ENCODE data around the gene ATP5IF1. TPM values are rescaled to one million over a fixed set of nuclear protein-coding genes. Genes with fewer than 3 reads are reported as not detected.

The ATP5IF1 gene
- total RNA-seq, 1 experiment from 2014 or later, result 169 TPM

DNA sequence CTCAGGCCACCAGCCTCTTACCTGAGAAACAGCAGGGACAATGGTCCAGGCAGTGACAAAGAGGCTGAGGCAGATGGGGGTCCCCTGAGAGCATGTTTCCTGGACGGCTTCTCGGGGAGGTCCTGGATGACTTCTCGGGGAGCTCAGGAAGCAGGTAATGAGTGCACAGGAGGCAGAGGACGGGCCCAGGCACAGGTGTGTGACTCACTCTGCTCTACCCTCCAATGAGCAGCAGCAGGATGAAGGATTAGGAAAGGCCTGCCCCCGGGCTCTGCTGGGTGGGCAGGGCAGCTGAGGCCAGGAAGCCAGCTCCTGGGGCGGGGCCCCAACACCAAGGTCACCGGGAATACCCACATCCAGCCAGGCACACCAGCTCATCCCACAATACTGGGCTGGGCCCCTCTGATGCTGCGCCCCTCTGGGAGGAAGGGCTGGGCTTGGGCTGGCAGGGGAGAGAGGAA lies 42.2 kb upstream of the ATP5IF1 start:
- 0 out of 2 replicates have a peak, but pooled peaks have one; percentile 8 for TF ChIP-seq FOSL1 (IDR thresholded peaks at IDR 0.05; ENCODE audit: low read depth)
- no peak for TF ChIP-seq POLR2A (IDR thresholded peaks at IDR 0.05; ENCODE audit: borderline replicate concordance, extremely low read depth, insufficient read depth, insufficient read length)
- peak; percentile 54 for TF ChIP-seq POLR2AphosphoS5 (IDR thresholded peaks at IDR 0.05; ENCODE audit: low read depth, low read length)
- no TSS peak for BruUV-seq (replicated peaks)
- ChIA-PET CTCF (interaction anchor here (2.0 kb wide), 1 partner anchor 102 kb away, joined by 5 read pairs; no protein-coding TSS in a partner anchor), POLR2A (interaction anchor here (1.3 kb wide), 1 partner anchor 102 kb away, joined by 5 read pairs; no protein-coding TSS in a partner anchor), RAD21 (ENCODE audit: low non-redundant PET in 1 of 2, low total read pairs in 2 of 2, uncharacterized antibody in 2 of 2, unreplicated experiment in 2 of 2) (no interaction called here)
- Histone ChIP-seq H3K4me2 (ENCODE audit: low read length) (peak overlapping the region; percentile 54), H3K79me2 (ENCODE audit: insufficient read depth, low read length) (no peaks in the 10 kb centered on the region), H3K36me3 (ENCODE audit: control insufficient read depth in 1 of 2, insufficient read depth in 2 of 2, low read length in 2 of 2) (peaks cover 3 to 7% of the 10 kb centered on the region in 2 experiments; a peak in 2 of 4 replicates), H2AFZ (ENCODE audit: low read depth, low read length, poor library complexity, severe bottlenecking) (no peak overlapping the region), H3K9me3 (ENCODE audit: control insufficient read depth in 1 of 2, insufficient read depth in 1 of 2, low read depth in 1 of 2, low read length in 2 of 2) (no peaks in the 10 kb centered on the region), H3K4me1 (ENCODE audit: control insufficient read depth in 1 of 2, insufficient read depth in 2 of 2, low read length in 2 of 2) (peaks cover 19 to 41% of the 10 kb centered on the region in 2 experiments), H3K27ac (ENCODE audit: low read depth, low read length) (no peak overlapping the region), H3K9me2 (ENCODE audit: insufficient read depth) (no peaks in the 10 kb centered on the region), H3K27me3 (ENCODE audit: insufficient read depth, low read length) (no peaks in the 10 kb centered on the region), H3K9ac (ENCODE audit: low read length) (no peak overlapping the region), H4K20me1 (ENCODE audit: insufficient read depth) (no peaks in the 10 kb centered on the region), H3K4me3 (replicated peaks in 1 of 2; ENCODE audit: low read depth in 1 of 2, low read length in 2 of 2) (no peak overlapping the region)
- intact Hi-C loops (cut with micrococcal nuclease), result no loop called here
- DNase-seq (ENCODE audit: low read depth, low spot score) (no peak), ATAC-seq (peak; percentile 82)

DNA sequence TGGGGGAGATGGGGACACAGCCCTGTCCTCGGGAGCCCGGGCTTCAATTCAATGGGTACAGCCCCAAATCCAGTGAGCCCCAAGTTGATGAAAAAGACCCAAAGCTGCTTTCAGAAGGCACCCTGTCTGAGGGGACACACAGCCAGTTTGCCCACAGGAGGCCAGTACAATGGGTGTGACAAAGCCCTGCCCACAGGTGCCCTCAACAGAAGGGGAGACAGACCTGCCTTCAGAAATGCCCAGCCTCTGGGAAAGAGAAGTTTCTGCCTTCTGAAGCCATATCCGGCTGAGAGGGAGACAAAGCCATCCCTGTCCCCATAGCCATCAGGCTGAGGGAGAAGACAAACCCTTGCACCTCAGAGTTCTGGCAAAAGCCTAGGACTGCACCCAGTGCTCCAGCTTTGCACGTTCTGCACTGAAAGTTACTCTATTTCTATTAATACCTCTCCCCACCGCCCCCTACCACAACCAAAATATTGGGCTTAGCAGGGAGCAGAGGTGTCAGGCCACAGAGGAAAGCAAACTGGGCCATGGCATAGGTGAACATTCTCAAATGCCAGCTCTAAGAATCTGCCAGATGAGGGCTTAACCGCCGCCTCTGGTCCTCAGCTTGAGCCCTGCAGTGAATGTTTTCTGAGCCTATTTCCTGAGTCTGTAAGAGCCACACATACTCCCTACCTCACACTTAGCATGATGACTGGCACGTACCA lies 41.4 kb upstream of the ATP5IF1 start:
- ChIA-PET CTCF (interaction anchor here (1.6 to 2.0 kb wide), 2 partner anchors 14 to 103 kb away, joined by 3 to 5 read pairs; no protein-coding TSS in a partner anchor), RAD21 (ENCODE audit: low non-redundant PET in 1 of 2, low total read pairs in 2 of 2, uncharacterized antibody in 2 of 2, unreplicated experiment in 2 of 2) (no interaction called here), POLR2A (interaction anchor here (1.3 kb wide), 1 partner anchor 103 kb away, joined by 5 read pairs; no protein-coding TSS in a partner anchor)
- no peak overlapping the region for H3K4me3 ChIP-seq (replicated peaks in 1 of 2; ENCODE audit: low read depth in 1 of 2, low read length in 2 of 2)
- H4K20me1 ChIP-seq (ENCODE audit: insufficient read depth), result no peaks in the 10 kb centered on the region
- no peaks in the 10 kb centered on the region for H3K79me2 ChIP-seq (ENCODE audit: insufficient read depth, low read length)
- intact Hi-C loops (cut with micrococcal nuclease), result no loop called here
- H3K27me3 ChIP-seq (ENCODE audit: insufficient read depth, low read length), result no peaks in the 10 kb centered on the region
- H3K4me1 ChIP-seq (ENCODE audit: control insufficient read depth in 1 of 2, insufficient read depth in 2 of 2, low read length in 2 of 2), result peaks cover 19 to 41% of the 10 kb centered on the region in 2 experiments
- no peaks in the 10 kb centered on the region for H3K9me2 ChIP-seq (ENCODE audit: insufficient read depth)
- no peaks in the 10 kb centered on the region for H3K9me3 ChIP-seq (ENCODE audit: control insufficient read depth in 1 of 2, insufficient read depth in 1 of 2, low read depth in 1 of 2, low read length in 2 of 2)
- no peak overlapping the region for H3K9ac ChIP-seq (ENCODE audit: low read length)
- BruUV-seq (replicated peaks), result no TSS peak
- peaks cover 9 to 15% of the 10 kb centered on the region in 2 experiments for H3K36me3 ChIP-seq (ENCODE audit: control insufficient read depth in 1 of 2, insufficient read depth in 2 of 2, low read length in 2 of 2)
- no peak overlapping the region for H2AFZ ChIP-seq (ENCODE audit: low read depth, low read length, poor library complexity, severe bottlenecking)
- DNase-seq (ENCODE audit: low read depth, low spot score), result no peak
- no peak overlapping the region for H3K27ac ChIP-seq (ENCODE audit: low read depth, low read length)
- no peak for ATAC-seq
- H3K4me2 ChIP-seq (ENCODE audit: low read length), result peak overlapping the region; percentile 54
- TF ChIP-seq ZNF274 (IDR thresholded peaks at IDR 0.05; ENCODE audit: low read depth, low read length) (no peak), SIN3A (IDR thresholded peaks at IDR 0.05; ENCODE audit: low read depth) (no peak), EZH2 (IDR thresholded peaks at IDR 0.05) (no peak), EZH2phosphoT487 (IDR thresholded peaks at IDR 0.05; ENCODE audit: borderline replicate concordance) (no peak)
- TF ChIP-seq, protein P1, sequence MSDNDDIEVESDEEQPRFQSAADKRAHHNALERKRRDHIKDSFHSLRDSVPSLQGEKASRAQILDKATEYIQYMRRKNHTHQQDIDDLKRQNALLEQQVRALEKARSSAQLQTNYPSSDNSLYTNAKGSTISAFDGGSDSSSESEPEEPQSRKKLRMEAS (IDR thresholded peaks at IDR 0.05), result no peak
- TF ChIP-seq, protein P2, sequence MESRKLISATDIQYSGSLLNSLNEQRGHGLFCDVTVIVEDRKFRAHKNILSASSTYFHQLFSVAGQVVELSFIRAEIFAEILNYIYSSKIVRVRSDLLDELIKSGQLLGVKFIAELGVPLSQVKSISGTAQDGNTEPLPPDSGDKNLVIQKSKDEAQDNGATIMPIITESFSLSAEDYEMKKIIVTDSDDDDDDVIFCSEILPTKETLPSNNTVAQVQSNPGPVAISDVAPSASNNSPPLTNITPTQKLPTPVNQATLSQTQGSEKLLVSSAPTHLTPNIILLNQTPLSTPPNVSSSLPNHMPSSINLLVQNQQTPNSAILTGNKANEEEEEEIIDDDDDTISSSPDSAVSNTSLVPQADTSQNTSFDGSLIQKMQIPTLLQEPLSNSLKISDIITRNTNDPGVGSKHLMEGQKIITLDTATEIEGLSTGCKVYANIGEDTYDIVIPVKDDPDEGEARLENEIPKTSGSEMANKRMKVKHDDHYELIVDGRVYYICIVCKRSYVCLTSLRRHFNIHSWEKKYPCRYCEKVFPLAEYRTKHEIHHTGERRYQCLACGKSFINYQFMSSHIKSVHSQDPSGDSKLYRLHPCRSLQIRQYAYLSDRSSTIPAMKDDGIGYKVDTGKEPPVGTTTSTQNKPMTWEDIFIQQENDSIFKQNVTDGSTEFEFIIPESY (IDR thresholded peaks at IDR 0.05; ENCODE audit: extremely low read depth, insufficient replicate concordance, low read length), result no peak
- TF ChIP-seq, protein P3, sequence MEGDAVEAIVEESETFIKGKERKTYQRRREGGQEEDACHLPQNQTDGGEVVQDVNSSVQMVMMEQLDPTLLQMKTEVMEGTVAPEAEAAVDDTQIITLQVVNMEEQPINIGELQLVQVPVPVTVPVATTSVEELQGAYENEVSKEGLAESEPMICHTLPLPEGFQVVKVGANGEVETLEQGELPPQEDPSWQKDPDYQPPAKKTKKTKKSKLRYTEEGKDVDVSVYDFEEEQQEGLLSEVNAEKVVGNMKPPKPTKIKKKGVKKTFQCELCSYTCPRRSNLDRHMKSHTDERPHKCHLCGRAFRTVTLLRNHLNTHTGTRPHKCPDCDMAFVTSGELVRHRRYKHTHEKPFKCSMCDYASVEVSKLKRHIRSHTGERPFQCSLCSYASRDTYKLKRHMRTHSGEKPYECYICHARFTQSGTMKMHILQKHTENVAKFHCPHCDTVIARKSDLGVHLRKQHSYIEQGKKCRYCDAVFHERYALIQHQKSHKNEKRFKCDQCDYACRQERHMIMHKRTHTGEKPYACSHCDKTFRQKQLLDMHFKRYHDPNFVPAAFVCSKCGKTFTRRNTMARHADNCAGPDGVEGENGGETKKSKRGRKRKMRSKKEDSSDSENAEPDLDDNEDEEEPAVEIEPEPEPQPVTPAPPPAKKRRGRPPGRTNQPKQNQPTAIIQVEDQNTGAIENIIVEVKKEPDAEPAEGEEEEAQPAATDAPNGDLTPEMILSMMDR (IDR thresholded peaks at IDR 0.05 in 2 of 3, conservative IDR thresholded peaks at IDR 0.05 in 1 of 3; ENCODE audit: borderline replicate concordance in 1 of 3, insufficient read depth in 1 of 3, low read depth in 2 of 3, low read length in 2 of 3), result no peak
